Keratinocyte (primary cell): Measurements from ENCODE around the gene TNPO1. TPM values are rescaled to one million over a fixed set of nuclear protein-coding genes. Genes with fewer than 3 reads are reported as not detected.

Source experiments
- DNase-seq: peaks from one replicate; pipeline ENCODE4 v3.0.0-alpha.2; 2011; ENCODE audit warnings: low read depth, missing footprints, low spot score
- FAIRE-seq: peaks from 2 replicates; lab custom pipeline; 2011; peaks lifted over from hg19 to GRCh38; lab: Jason Lieb, UNC
- H2AFZ ChIP-seq: 2 replicates; pipeline ENCODE4 v1.6.0; 2012; ENCODE audit warnings: low read length, control low read depth, inconsistent platforms; ENCODE audit not compliant: control insufficient read depth
- H3K27ac ChIP-seq: 2 replicates; pipeline ENCODE4 v1.5.1; 2011; ENCODE audit warnings: low read length; ENCODE audit not compliant: control insufficient read depth, insufficient read depth
- H3K27me3 ChIP-seq: 3 replicates; pipeline ENCODE4 v1.6.0; 2011; ENCODE audit warnings: low read length; ENCODE audit not compliant: control insufficient read depth, insufficient read depth; ENCODE audit errors: extremely low read depth
- H3K36me3 ChIP-seq, 2 experiments: 2 replicates in 1 of 2; 3 replicates in 1 of 2; pipeline ENCODE4 v1.5.1; 2011; ENCODE audit warnings: low read length in 2 of 2, mild to moderate bottlenecking in 1 of 2; ENCODE audit not compliant: control insufficient read depth in 2 of 2, insufficient read depth in 2 of 2; ENCODE audit errors: extremely low read depth in 1 of 2
- H3K4me1 ChIP-seq: 3 replicates; pipeline ENCODE4 v1.5.1; 2011; ENCODE audit warnings: low read length; ENCODE audit not compliant: control insufficient read depth, insufficient read depth; ENCODE audit errors: extremely low read depth
- H3K4me2 ChIP-seq: 3 replicates; pipeline ENCODE4 v1.6.0; 2011; ENCODE audit warnings: low read depth, low read length; ENCODE audit not compliant: control insufficient read depth, insufficient read depth; ENCODE audit errors: extremely low read depth
- H3K4me3 ChIP-seq, 3 experiments: fragments of 200-600 bp in 1 of 3; sonication (generic) in 1 of 3; 2 replicates in 2 of 3; 3 replicates in 1 of 3; pipeline ENCODE4 v1.5.1; 2011 to 2016; ENCODE audit warnings: low read length in 3 of 3, mild to moderate bottlenecking in 3 of 3, control low read depth in 2 of 3, inconsistent platforms in 1 of 3, low read depth in 1 of 3, mixed read lengths in 1 of 3, mixed run types in 1 of 3, moderate library complexity in 1 of 3; ENCODE audit not compliant: control insufficient read depth in 2 of 3, insufficient read depth in 2 of 3; ENCODE audit errors: extremely low read depth in 1 of 3
- H3K79me2 ChIP-seq: 2 replicates; pipeline ENCODE4 v1.6.0; 2012; ENCODE audit warnings: low read length; ENCODE audit not compliant: control insufficient read depth, insufficient read depth
- H3K9ac ChIP-seq: 3 replicates; pipeline ENCODE4 v1.6.0; 2011; ENCODE audit warnings: low read length; ENCODE audit not compliant: control insufficient read depth, insufficient read depth; ENCODE audit errors: extremely low read depth
- H3K9me1 ChIP-seq: 3 replicates; pipeline ENCODE4 v1.6.0; 2011; ENCODE audit warnings: low read length; ENCODE audit not compliant: control insufficient read depth, insufficient read depth; ENCODE audit errors: extremely low read depth
- H3K9me3 ChIP-seq: 2 replicates; pipeline ENCODE4 v1.5.1; 2012; ENCODE audit warnings: low read depth, low read length; ENCODE audit not compliant: control insufficient read depth
- H4K20me1 ChIP-seq: 3 replicates; pipeline ENCODE4 v1.6.0; 2011; ENCODE audit warnings: low read length; ENCODE audit not compliant: control insufficient read depth, insufficient read depth; ENCODE audit errors: extremely low read depth
- EZH2 ChIP-seq: IDR thresholded peaks from one replicate; pipeline ENCODE4 v1.6.1; 2012; ENCODE audit warnings: inconsistent platforms, mild to moderate bottlenecking, low read length, moderate library complexity
- dilution Hi-C: fragments of 300-500 bp; cut with MboI; formaldehyde crosslinking; loops from one replicate; pipeline ENCODE4 v1.7.0; 2020; ENCODE audit warnings: low sequenced_read_pairs; ENCODE audit not compliant: extremely low pct_ligation_motif_present
- polyA plus RNA-seq, 5 experiments: library from polyadenylated mRNA; depleted of rRNA in 3 of 5; stranded (reverse) in 3 of 5; stranded (forward) in 1 of 5; unstranded in 1 of 5; fragments of >200 nt; gene quantifications; 1 replicate in 1 of 5; 2 replicates in 3 of 5; 3 replicates in 1 of 5; pipeline versions ENCODE4 v1.2.1 to v1.2.3, GENCODE V29; 2011 to 2012; ENCODE audit warnings: missing spikeins in 2 of 5, low read depth in 1 of 5, low replicate concordance in 1 of 5
- TF ChIP-seq, protein P1 (sequence below), 3 experiments: IDR thresholded peaks in 1 of 3; conservative IDR thresholded peaks in 1 of 3; optimal IDR thresholded peaks in 1 of 3; 2 replicates in 2 of 3; 3 replicates in 1 of 3; pipeline versions ENCODE3 to v1.5.1; 2011; ENCODE audit warnings: low read length in 3 of 3, mild to moderate bottlenecking in 3 of 3, moderate library complexity in 2 of 3, control low read depth in 1 of 3, inconsistent platforms in 1 of 3; ENCODE audit not compliant: insufficient read depth in 2 of 3; ENCODE audit errors: extremely low read depth in 1 of 3

TNPO1 gene
- polyA plus RNA-seq, 1 donor (not counting 4 experiments of a cell fraction or from before 2014, with no cell fraction given), result 123 TPM

DNA sequence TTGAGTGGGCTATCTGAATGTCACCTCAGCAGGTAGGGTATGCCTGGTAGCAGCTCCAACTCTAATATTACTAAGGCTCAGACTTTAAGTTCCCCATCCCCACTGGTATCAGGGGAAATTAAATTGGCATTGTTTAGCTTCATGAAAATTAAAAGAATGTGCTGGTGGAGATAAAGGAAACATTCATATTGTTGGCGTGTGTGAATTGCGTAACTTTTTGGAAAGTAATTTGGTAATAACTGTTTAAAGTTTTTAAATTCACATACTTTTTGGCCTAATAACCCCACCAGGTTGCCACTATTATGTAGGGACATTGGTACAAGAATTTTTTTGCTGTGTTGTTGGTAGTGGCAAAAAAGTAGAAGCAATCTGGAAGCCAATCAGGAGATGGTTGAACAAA lies 29.4 kb downstream of the TNPO1 start:
- Histone ChIP-seq H3K9ac (no peak overlapping the region), H3K9me1 (no peaks in the 10 kb centered on the region), H3K9me3 (no peaks in the 10 kb centered on the region), H3K36me3 (no peaks in the 10 kb centered on the region), H3K79me2 (peaks cover 53% of the 10 kb centered on the region), H3K4me3 (no peak overlapping the region), H3K27ac (no peak overlapping the region), H3K27me3 (no peaks in the 10 kb centered on the region), H2AFZ (no peak overlapping the region), H3K4me2 (no peak overlapping the region), H3K4me1 (peaks cover 20% of the 10 kb centered on the region), H4K20me1 (peaks cover 2% of the 10 kb centered on the region)
- dilution Hi-C loops, result no loop called here
- DNase-seq (no peak), FAIRE-seq (no peak)
- TF ChIP-seq, protein P1, sequence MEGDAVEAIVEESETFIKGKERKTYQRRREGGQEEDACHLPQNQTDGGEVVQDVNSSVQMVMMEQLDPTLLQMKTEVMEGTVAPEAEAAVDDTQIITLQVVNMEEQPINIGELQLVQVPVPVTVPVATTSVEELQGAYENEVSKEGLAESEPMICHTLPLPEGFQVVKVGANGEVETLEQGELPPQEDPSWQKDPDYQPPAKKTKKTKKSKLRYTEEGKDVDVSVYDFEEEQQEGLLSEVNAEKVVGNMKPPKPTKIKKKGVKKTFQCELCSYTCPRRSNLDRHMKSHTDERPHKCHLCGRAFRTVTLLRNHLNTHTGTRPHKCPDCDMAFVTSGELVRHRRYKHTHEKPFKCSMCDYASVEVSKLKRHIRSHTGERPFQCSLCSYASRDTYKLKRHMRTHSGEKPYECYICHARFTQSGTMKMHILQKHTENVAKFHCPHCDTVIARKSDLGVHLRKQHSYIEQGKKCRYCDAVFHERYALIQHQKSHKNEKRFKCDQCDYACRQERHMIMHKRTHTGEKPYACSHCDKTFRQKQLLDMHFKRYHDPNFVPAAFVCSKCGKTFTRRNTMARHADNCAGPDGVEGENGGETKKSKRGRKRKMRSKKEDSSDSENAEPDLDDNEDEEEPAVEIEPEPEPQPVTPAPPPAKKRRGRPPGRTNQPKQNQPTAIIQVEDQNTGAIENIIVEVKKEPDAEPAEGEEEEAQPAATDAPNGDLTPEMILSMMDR (optimal IDR thresholded peaks at IDR 0.05 in 1 of 3, IDR thresholded peaks at IDR 0.05 in 1 of 3, conservative IDR thresholded peaks at IDR 0.05 in 1 of 3; ENCODE audit: extremely low read depth in 1 of 3, insufficient read depth in 2 of 3, low read length in 3 of 3), result no peak
- TF ChIP-seq EZH2, result no peak

DNA sequence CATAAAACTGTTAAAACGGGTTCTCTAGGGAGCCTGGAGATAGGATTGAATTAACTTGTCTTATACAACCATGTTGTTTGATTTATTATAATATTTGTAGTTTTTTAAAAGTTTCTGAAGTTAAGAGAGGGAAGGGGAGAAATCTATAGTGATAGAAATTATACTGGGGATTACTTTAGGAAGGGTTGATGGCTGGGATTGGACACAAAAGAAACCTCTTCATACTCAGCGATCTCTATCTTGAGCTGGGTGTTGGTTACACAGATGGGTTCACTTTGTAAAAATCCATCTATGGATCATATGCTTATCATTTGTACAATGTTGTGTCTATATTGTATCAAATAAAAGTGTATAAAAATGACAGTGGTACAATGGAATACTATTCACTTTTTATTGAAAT lies 30.0 kb downstream of the TNPO1 start:
- Histone ChIP-seq H3K4me3 (no peak overlapping the region), H3K9me1 (no peaks in the 10 kb centered on the region), H3K4me2 (no peak overlapping the region), H3K27me3 (no peaks in the 10 kb centered on the region), H4K20me1 (peaks cover 2% of the 10 kb centered on the region), H3K79me2 (peaks cover 59% of the 10 kb centered on the region), H3K4me1 (peaks cover 24% of the 10 kb centered on the region), H3K9me3 (no peaks in the 10 kb centered on the region), H3K27ac (no peak overlapping the region), H2AFZ (no peak overlapping the region), H3K9ac (no peak overlapping the region), H3K36me3 (no peaks in the 10 kb centered on the region)
- FAIRE-seq (no peak), DNase-seq (no peak)
- no peak for TF ChIP-seq EZH2
- TF ChIP-seq, protein P1 (optimal IDR thresholded peaks at IDR 0.05 in 1 of 3, IDR thresholded peaks at IDR 0.05 in 1 of 3, conservative IDR thresholded peaks at IDR 0.05 in 1 of 3; ENCODE audit: extremely low read depth in 1 of 3, insufficient read depth in 2 of 3, low read length in 3 of 3), result no peak
- dilution Hi-C loops, result no loop called here
